GM19351 (cell line): Measurements from ENCODE around the gene SPTBN5.

Source experiments
- ATAC-seq: cut with Tn5 transposase; IDR thresholded peaks from one replicate; pipeline ENCODE4 v1.9.1; 2021; ENCODE audit warnings: mild to moderate bottlenecking, moderate library complexity; ENCODE audit not compliant: unreplicated experiment

SPTBN5 gene

DNA sequence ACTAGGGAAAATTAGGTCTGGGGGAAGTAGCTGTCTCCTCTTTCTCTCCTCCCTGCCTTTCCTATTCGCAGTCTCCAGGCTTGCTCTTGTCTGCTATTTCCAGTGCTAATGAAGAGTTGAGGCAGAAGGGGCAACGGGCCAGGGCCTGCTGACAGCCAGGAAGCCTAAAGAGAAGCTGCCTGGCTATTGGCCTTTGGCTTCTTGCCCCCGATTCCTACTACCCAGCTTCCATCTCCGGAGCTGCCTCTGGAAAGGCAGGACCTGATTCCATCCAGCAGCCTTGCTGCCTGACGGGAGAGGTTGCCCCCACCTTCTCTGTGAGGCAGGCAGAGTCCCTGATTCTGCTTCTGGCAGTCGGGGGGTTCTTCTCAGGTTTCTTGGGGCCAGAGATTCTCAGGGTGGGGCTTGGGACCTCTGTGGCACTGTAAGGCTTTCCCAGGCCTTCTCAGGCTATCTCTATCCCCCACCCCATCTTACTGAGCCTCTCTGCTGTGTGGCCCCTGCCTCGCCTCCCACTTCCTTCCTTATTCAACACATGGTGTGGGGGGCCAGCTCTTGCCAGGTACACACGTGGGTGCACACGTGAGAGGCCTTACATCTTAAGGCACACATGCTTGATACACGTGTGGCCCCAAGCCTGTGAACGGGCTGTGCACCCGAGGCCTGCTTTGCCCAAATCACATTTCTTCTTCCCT is 84.2 kb downstream of the SPTBN5 start:
- ATAC-seq, result no peak

DNA sequence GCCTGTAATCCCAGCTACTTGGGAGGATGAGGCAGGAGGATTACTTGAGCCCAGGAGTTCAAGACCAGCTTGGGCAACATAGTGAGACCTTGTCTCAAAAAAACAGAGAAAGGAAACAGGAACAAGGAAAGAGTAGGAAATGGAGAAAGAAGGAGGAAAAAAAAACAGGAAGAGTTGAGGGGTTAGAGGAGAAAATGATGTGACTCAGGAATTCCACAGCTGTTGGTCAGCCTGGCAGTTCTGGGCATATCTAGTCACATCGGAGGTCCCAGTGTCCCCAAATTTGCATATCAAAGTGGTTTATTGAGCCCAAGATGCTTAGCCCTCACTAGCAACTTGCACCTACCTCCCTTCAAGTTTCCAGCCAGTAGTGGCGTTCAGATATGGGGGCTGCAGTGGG is 84.7 kb downstream of the SPTBN5 start:
- no peak for ATAC-seq

DNA sequence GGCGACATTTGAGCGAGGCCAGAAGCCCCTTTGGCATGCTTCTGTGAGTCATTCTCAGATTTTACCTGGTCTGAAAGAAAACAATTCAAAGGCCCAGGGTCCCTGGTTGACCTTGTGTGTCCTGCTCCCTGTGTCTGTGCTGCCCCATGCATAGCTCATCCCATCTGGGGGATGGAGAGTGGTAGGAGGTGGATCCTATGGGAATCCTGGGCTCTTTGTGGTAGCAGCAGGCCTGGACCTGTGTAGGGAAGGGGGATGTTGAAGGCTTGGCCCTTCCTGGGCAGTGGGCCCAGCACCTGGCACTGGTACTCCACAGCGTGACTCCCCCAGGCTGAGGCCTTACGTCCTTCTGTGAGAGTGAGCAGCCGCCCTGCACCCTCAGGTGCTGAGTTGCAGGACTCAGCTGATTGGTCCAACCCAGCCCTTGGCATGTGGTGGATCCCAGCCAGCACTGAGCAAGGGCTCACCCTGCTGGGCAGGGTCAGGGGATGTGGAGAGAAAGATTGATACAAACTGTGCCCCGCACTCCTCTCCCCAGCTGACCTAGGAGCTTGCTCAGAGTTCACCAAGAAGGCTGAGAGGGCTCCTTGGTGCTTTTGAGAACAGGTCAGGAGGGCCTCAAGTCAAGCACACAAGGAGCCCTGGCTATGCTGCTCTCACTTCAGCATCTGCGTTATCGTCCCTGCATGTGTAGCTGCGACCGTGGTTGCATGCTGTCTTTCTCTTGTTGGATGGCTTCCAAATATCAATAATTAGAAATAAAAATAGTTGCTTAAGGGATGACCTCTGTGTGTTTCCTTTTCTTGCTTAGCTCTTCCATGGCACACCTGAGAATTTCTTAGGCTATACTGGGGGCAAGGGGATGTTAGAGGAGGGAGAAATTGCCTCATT is 87.3 kb downstream of the SPTBN5 start:
- ATAC-seq, result no peak

DNA sequence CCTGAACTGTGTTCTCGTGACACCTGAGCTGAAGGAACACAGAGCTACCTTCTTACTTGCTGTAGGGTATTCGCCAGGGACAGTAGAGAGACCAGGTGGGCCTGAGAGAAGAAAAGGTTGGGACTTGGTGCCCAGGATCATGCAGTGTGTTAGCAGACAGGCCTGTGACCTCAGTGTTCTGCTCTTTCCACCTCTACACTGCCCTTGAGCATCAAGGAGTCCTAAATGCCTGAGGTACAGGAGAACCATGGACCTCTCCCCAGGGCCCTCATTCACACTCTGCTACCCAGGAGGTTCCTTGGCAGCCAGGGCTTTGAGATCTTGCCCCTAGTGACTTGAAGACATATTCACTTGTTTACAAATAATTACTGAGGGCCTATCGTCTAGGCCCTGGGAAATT is 88.1 kb downstream of the SPTBN5 start:
- ATAC-seq, result no peak

DNA sequence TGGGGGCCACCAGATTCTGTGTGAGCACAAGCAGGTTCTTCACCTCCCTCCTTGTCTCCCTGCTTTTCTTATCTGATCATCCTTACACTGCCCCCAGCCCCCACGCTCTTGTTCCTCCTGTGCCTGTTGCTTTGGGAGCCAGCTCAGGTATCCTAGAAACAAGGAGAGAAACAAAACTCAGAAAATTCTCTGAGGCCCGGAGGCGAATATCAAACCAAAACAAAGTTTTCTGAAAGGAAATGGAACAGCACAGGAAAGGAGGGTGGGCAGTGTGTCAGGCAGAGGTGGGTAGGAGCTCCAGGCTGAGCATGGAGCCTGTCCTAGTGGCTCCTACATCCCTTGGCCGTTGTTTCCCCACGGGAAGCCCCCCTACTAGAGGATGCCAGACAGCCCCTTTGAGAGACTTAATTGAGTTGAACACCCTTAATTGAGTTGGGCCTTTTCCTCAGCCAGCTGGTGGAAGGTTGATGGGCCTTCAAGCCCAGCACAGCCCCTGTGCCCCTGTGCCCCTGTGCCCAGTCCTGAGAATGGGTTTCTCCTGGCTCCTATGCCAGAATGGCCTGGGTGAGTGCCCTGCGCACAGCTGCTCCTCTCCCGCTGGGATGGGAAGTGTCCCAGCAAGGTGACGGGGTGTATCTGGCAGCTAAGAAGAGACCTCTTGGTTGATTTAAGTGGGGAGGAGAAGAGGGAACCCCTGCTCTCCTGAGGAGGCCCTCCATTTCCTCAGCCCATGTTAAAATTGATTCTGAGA is 88.8 kb downstream of the SPTBN5 start:
- ATAC-seq, result no peak

DNA sequence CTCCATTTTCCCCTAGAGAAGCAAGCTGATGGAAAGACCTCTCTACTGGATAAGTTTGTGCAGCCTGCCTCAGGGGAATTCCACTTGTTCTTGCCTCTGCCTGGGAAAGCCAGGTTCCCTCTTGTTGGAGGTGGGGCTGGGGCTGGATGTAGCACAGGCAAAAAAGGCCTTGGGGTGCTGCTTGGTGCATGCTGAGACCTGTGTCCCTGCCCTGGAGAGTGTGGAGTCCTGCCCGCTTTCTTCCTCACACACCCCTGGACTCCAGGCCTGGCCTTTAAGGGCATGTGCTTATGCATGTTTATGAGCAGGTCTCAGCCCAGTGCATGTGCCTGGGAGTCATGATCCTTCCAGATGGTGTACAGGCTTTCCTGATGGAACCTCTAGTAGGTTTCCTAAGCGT is 89.5 kb downstream of the SPTBN5 start:
- no peak for ATAC-seq

DNA sequence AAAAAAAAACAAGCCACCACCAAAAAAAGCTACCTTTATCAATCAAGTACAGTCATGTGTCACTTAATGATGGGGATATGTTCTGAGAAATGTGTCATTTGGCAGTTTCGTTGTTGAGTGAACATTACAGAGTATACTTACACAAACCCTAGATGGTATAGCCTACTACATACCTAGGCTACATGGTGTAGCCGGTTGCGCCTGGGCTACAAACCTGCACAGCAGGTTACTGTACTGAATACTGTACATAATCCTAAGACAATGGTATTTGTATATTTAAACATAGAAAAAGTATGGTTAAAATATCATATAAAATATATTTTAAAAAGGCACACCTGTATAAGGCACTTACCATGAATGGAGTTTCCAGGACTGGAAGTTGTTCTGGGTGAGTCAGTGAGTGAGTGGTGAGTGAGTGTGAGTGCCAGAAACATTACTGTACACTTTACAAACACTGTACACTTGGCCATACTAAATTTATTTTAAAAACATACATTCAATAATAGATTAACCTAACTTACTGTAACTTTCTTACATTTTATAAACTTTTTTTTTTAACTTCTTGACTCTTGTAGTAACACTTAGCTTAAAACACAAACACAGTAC is 91.9 kb downstream of the SPTBN5 start:
- ATAC-seq, result no peak

DNA sequence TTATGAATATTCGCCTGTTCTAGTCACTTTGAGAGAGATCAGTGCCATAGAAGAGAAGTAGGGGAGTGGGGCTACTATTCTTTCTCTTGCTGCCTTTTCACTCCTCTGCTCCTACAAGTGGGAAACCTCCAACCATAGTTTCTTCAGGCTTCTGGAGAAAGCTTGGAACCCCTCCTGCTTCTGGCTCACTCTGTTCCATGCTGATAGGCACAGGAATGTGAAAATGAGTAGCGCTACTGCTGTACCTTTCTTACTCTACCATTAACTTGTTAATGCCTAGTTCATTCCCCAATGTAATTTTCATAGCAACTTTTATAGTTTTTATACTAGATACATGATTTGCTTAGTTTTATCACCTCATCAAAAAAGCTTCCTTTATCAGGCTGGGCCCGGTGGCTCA is 92.7 kb downstream of the SPTBN5 start:
- ATAC-seq, result no peak

DNA sequence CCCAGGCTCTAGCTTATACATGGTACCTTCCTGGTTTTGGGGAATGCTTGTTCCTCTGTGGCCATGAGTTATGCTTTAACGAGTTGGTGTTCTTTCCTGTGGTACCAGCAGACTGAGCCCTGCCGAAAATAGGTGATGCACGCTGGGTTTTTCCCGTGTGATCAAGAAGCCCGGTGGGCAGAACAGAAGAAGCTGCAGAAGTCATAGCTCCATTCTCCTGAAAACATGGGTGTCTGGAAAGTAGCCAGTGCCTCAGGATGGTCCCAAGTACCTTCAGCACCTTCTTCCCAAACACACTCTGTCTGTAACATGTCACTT is 94.4 kb downstream of the SPTBN5 start:
- no peak for ATAC-seq

DNA sequence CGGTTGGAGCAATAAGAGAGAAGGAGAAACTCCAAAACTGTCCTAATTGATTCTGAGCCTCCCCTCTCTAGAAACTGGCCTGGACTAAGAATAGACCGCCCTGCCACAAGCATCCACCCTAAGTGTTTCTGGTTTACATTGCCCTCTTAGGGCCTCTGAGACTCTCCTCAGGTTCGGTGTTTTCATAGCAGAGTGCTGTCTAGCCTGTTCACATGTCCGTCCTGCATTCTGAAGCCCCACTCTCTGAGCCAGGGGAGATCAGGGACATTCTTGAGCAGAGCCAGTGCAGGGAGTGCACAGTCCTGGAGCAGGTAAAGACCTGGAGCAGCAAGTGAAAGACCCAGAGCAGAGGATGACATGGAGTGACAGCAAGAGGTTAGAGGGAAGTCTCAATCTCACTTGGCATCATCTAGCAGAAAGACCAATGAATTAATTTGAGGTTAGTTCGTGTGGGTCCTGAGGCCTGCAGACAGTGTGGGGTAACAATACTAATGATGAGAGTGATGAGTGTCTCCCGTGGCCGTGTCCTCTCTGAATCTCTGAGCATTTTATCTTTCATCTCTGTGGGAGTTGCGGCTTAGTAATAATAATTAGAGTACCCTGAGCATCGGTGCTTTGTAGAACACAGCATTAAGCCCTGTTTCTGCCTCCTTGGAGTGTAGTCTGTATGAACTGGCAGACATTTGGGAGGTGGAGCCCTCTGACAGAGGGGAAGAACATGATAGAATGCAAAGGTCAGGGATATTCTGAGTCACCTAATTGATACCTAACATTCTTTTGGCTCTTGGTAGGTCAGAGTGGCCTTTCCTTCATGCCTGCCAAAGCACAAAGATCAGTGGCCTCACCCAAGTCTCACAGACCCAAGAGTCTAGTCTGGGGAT is 95.0 kb downstream of the SPTBN5 start:
- no peak for ATAC-seq
